22Rv1 (cell line): ENCODE measurements around the gene CAMTA1.

Experiments used
- CTCF ChIP-seq: fragments of 450-650 bp; IDR thresholded peaks from 2 replicates; pipeline ENCODE4 v1.5.1; 2017; ENCODE audit warnings: mild to moderate bottlenecking
- ZFX ChIP-seq: fragments of 450-650 bp; IDR thresholded peaks from 2 replicates; pipeline ENCODE4 v1.6.1; 2017; ENCODE audit warnings: antibody characterized with exemption, borderline replicate concordance

GRCh38 chr1:7373876-7374562, 588.8 kb downstream of the CAMTA1 start:
- TF ChIP-seq CTCF, result no peak
- TF ChIP-seq ZFX, result no peak
